Pons (tissue), 1 donor: ENCODE data around the gene SERPINA7.
"Not testable (repeated sequence)": the region's sequence is repeated elsewhere in the genome, so short reads cannot be mapped to it uniquely, and the experiment has no call there.

Experiments used
- DNase-seq: peaks from one replicate; pipeline ENCODE4 v3.0.0-alpha.2; 2016; ENCODE audit warnings: low spot score

SERPINA7 gene

GRCh38 chrX:106038625-106039024 lies at the start of gene SERPINA7:
TSS of gene SERPINA7 (minus strand) at chrX:106038727. CDS start at chrX:106037058, 1,669 bp downstream.
- DNase-seq = no peak

GRCh38 chrX:106069048-106069447 lies 30.5 kb upstream of the SERPINA7 start:
- DNase-seq = no peak

GRCh38 chrX:106050054-106050453 lies 11.5 kb upstream of the SERPINA7 start:
- DNase-seq = no peak

DNA sequence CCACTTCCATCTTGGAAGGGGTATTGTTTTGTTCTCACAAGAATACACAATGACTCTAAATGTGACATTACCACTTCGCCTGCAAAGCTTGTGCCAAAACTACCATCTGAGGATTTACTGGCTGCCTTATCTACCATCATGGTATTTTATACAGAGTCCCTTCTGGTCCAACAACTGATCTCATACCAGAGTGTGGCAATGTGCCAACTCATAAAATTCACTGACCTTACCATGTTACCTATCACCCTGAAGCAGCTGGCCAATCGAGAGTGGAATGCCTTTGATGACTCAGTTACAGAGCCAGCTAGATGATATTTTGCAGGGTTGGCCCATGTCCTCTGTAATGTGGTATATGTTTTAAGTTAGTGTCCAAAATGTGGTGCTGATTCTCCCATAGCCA lies 3.8 kb upstream of the SERPINA7 start:
- no peak for DNase-seq

GRCh38 chrX:106040861-106041260 lies 2.3 kb upstream of the SERPINA7 start:
- DNase-seq = no peak

DNA sequence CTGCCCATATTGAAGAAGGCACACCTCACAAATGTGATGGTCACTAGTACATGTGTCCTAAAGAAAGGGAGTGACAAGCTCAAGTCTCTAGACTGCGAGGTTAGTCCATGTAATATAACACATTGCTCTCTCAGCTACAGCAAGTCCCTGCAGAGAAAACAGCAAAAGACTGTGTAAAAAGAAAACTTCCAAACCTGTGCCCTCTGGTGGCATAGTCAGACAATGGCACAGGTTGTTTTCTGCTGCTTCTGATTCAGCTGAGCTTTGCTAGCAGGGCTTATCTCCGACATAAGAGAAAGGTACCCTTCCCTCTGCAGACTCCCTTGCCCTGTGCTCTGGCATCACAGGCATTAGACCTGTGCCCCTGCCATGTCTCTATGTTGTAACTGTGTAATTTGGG lies 1.4 kb upstream of the SERPINA7 start:
- peak; percentile 3 for DNase-seq

- DNase-seq = no peak
Observed at GRCh38 chrX:106037835-106038473, 573 bp downstream of the SERPINA7 start.

GRCh38 chrX:106036716-106037115 lies 1.8 kb downstream of the SERPINA7 start:
- DNase-seq = no peak

DNA sequence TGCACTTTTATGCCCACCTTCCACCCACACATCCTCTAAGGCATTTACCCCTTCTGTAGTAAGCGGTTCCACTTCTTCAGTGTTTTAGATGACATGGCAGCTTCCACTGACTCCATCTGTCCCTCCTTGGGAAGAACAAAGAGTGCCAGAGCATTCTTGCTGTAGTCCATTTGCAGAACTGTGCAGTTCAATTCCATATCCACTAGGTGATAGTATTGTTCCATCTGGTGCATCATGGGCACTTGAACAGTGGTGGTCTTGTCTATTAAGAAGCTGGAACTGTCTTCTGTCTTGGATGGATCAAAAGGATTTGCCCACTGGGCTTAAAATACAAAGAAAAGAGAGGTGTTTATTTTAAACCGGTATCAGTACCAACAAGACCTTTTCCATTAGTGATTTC lies 3.5 kb downstream of the SERPINA7 start:
- DNase-seq = peak; percentile 1

DNA sequence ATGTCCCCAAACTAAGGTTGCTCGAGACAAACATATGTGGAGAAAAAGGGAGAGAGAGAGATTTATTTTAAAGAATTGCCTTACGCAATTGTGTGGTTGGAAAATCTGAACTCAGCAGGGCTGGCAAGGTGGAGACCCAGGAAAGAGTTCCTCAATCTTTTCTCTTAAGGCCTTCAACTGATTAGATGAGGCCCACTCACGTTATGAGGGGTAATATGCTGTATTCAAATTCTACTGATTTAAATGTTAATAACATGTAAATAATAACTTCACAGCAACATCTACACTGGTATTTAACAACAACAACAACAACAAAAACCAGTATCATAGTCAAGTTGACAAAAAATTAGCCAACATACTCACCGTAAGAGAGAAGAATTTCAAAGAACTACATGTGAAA lies 14.6 kb downstream of the SERPINA7 start:
- no peak for DNase-seq

- DNase-seq = no peak
Observed at GRCh38 chrX:106022238-106022637, 16.3 kb downstream of the SERPINA7 start.

GRCh38 chrX:106014119-106014775 lies 24.3 kb downstream of the SERPINA7 start:
- no peak for DNase-seq

GRCh38 chrX:106009145-106009544 lies 29.4 kb downstream of the SERPINA7 start:
- no peak for DNase-seq

- no peak for DNase-seq
Observed at GRCh38 chrX:106007815-106008214, 30.7 kb downstream of the SERPINA7 start.

DNA sequence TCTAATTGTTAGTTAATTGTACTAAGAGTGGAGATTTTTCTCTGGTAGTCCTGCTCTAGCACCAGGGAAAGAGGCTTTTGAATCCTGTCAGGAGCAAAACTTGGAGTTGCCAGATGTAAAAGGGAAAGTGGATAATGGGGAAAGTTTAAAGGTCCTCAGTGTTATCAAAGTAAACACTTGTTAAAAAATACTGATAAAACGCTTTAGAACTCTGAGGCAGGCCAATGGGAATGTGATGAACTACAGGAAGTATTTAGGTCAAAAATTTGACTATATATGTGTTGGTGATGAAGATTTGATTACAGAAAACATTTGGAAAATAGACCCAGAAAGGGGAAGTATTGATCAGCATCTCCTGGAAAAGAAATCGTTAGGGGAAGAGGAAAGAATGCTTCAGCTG lies 32.8 kb downstream of the SERPINA7 start:
- DNase-seq = no peak

DNA sequence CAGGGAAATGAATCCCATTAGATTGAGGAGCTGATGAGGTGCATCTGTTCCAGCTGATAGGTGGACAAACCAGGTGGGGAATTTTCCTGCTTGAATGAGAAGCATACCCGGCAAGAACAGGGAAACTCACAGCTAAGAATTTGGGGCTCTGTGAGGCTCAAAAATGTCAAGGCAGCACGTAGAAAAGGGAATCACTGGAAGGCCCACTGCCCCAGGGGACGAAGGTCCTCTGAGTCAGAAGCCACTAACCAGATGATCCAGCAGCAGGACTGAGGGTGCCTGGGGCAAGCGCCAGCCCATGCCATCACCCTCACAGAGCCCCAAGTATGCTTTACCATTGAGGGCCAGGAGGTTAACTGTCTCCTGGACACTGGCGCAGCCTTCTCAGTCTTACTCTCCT lies 37.9 kb downstream of the SERPINA7 start:
- not testable (repeated sequence) for DNase-seq

GRCh38 chrX:106000203-106000602 lies 38.3 kb downstream of the SERPINA7 start:
- DNase-seq = no peak

DNA sequence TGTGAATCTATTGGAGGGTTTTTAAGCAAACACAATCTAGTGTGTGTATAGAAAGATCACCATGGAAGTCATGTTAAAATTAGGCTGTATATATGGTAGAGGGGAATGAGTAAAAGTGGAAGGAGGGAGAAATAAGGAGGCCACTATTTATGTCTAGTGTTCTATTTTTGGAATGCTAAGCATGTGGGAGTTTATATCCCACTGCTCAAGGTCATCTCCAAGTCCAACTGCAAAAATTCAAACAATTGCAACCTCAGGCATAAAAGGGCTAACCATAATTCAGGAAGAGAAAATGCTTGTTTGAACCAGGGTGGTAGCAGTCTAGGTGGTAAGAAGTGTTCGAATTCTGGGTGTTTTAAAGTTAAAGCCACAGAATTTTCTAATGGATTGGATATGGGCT lies 39.2 kb downstream of the SERPINA7 start:
- no peak for DNase-seq

DNA sequence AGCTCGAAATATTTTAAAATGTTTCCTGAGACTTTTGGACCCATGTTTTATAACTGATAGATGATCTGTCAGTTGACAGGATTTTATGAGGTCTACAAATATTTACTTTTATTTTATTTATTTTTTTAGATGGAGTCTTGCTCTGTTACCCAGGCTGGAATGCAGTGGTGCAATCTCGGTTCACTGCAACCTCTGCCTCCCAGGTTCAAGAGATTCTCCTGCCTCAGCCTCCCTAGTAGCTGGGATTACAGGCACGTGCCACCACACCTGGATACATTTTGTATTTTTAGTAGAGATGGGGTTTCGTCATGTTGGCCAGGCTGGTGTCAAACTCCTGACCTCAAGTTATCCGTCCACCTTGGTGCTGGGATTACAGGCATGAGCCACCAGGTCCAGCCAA lies 50.0 kb downstream of the SERPINA7 start:
- not testable (repeated sequence) for DNase-seq
